A549 (cell line): ENCODE measurements around the gene KIAA0825. TPM values are rescaled to one million over a fixed set of nuclear protein-coding genes. Genes with fewer than 3 reads are reported as not detected.

ENCODE experiments used
- ATAC-seq, 2 experiments: fragments of 200-7000 bp in 1 of 2; fragments of >200 bp in 1 of 2; cut with Nextera tagmentation in 1 of 2; cut with Tn5 transposase in 1 of 2; 3 replicates each; pipeline versions ENCODE4 v1.8.0 to v1.9.1; 2018 to 2020; ENCODE audit warnings: mild to moderate bottlenecking in 1 of 2, moderate library complexity in 1 of 2
- CTCF ChIA-PET: fragments of 300-600 bp; sonication (Branson Sonifier 250); formaldehyde crosslinking; extraction: SDS; loops from one replicate; lab custom pipeline; 2021; ENCODE audit warnings: antibody characterized with exemption, inconsistent platforms; lab: Yijun Ruan, JAX
- POLR2A ChIA-PET: fragments of 350-600 bp; formaldehyde crosslinking; extraction: SDS; loops from one replicate; lab custom pipeline; 2021; ENCODE audit warnings: antibody characterized with exemption, inconsistent platforms; lab: Yijun Ruan, JAX
- DNase-seq, 2 experiments: peaks; one replicate each; pipeline versions ENCODE4 v3.0.0 to v3.0.0-alpha.2; 2011 to 2016; ENCODE audit warnings: low read depth in 1 of 2, low spot score in 1 of 2
- FAIRE-seq: peaks from 2 replicates; lab custom pipeline; 2011; peaks lifted over from hg19 to GRCh38; lab: Jason Lieb, UNC
- H3K27ac ChIP-seq, 2 experiments: fragments of >200 bp; sonication (Bioruptor Twin); formaldehyde crosslinking; 3 replicates each; pipeline ENCODE4 v1.5.1; 2016 to 2017
- H3K4me1 ChIP-seq: fragments of >200 bp; sonication (Bioruptor Twin); formaldehyde crosslinking; 3 replicates; pipeline ENCODE4 v1.6.1; 2016
- H3K4me2 ChIP-seq: fragments of >200 bp; sonication (Bioruptor Twin); formaldehyde crosslinking; 3 replicates; pipeline ENCODE4 v1.6.1; 2016
- H3K4me3 ChIP-seq: fragments of >200 bp; sonication (Bioruptor Twin); formaldehyde crosslinking; 3 replicates; pipeline ENCODE4 v1.5.1; 2016
- H3K9me3 ChIP-seq: fragments of >200 bp; sonication (Bioruptor Twin); formaldehyde crosslinking; 3 replicates; pipeline ENCODE4 v1.6.1; 2016
- CBX2 ChIP-seq: fragments of 200-600 bp; sonication (generic); IDR thresholded peaks from 2 replicates; pipeline ENCODE4 v1.6.1; 2016; ENCODE audit warnings: low read depth, mild to moderate bottlenecking, borderline replicate concordance
- CBX8 ChIP-seq: fragments of 200-600 bp; sonication (generic); IDR thresholded peaks from 2 replicates; pipeline ENCODE4 v1.6.1; 2016
- CHD4 ChIP-seq: fragments of 200-600 bp; sonication (generic); IDR thresholded peaks from 2 replicates; pipeline ENCODE4 v1.6.1; 2016; ENCODE audit warnings: antibody characterized with exemption, mild to moderate bottlenecking, borderline replicate concordance
- EHMT2 ChIP-seq: fragments of 200-600 bp; sonication (generic); IDR thresholded peaks from 2 replicates; pipeline ENCODE4 v1.6.1; 2016; ENCODE audit warnings: antibody characterized with exemption, low read depth, mild to moderate bottlenecking, moderate library complexity
- FOSB ChIP-seq: fragments of 250-450 bp; sonication (Bioruptor Pico); IDR thresholded peaks from 2 replicates; pipeline ENCODE4 v1.5.0; 2020; ENCODE audit warnings: mild to moderate bottlenecking, moderate library complexity
- FOSL2 ChIP-seq, 2 experiments: fragments of 450-650 bp in 1 of 2; fragments of >200 bp in 1 of 2; sonication (Bioruptor Twin) in 1 of 2; formaldehyde crosslinking; IDR thresholded peaks; 2 replicates each; pipeline versions ENCODE4 v1.5.0 to v1.6.1; 2016 to 2020; ENCODE audit warnings: mild to moderate bottlenecking in 1 of 2, moderate library complexity in 1 of 2
- FOXS1 ChIP-seq: fragments of 250-450 bp; sonication (Bioruptor Pico); IDR thresholded peaks from 2 replicates; pipeline ENCODE4 v1.5.0; 2020; ENCODE audit warnings: mild to moderate bottlenecking, moderate library complexity
- HDAC2 ChIP-seq: fragments of 200-600 bp; sonication (generic); IDR thresholded peaks from 2 replicates; pipeline ENCODE4 v1.6.1; 2016
- HEYL ChIP-seq: fragments of 250-450 bp; sonication (Bioruptor Pico); IDR thresholded peaks from 2 replicates; pipeline ENCODE4 v1.8.0; 2021; ENCODE audit warnings: mild to moderate bottlenecking, moderate library complexity
- HOXA7 ChIP-seq: fragments of 250-450 bp; sonication (Bioruptor Pico); IDR thresholded peaks from 2 replicates; pipeline ENCODE4 v1.5.0; 2020; ENCODE audit warnings: mild to moderate bottlenecking, moderate library complexity
- KDM1A ChIP-seq: fragments of 200-600 bp; sonication (generic); IDR thresholded peaks from 2 replicates; pipeline ENCODE4 v1.6.1; 2016; ENCODE audit warnings: low read depth, mild to moderate bottlenecking
- MAFK ChIP-seq: fragments of 450-650 bp; IDR thresholded peaks from 2 replicates; pipeline ENCODE4 v1.6.1; 2014; ENCODE audit not compliant: partially characterized antibody
- MAZ ChIP-seq: fragments of 150-350 bp; IDR thresholded peaks from 2 replicates; pipeline ENCODE4 v1.6.1; 2014; ENCODE audit warnings: antibody characterized with exemption, low read depth, low read length, borderline replicate concordance
- NPAS2 ChIP-seq: fragments of 250-450 bp; sonication (Bioruptor Pico); IDR thresholded peaks from 2 replicates; pipeline ENCODE4 v1.8.0; 2022; ENCODE audit warnings: mild to moderate bottlenecking, moderate library complexity, borderline replicate concordance
- NR3C1 ChIP-seq: fragments of >200 bp; sonication (Bioruptor Twin); formaldehyde crosslinking; IDR thresholded peaks from 3 replicates; pipeline ENCODE4 v1.6.1; 2017
- PHF8 ChIP-seq: fragments of 200-600 bp; sonication (generic); IDR thresholded peaks from 2 replicates; pipeline ENCODE4 v1.6.1; 2016; ENCODE audit warnings: low read depth, mild to moderate bottlenecking, antibody characterized with exemption, moderate library complexity, borderline replicate concordance
- POLR2A ChIP-seq: IDR thresholded peaks from 2 replicates; pipeline ENCODE4 v1.6.1; 2012; ENCODE audit warnings: mild to moderate bottlenecking, low read length
- POLR2AphosphoS2 ChIP-seq: conservative IDR thresholded peaks from 2 replicates; pipeline ENCODE4 v1.6.1; 2012; ENCODE audit warnings: low read length, improper control_type of control experiment, inconsistent platforms
- RAD21 ChIP-seq, 2 experiments: fragments of >200 bp in 1 of 2; sonication (Bioruptor Twin) in 1 of 2; formaldehyde crosslinking in 1 of 2; IDR thresholded peaks in 1 of 2; conservative IDR thresholded peaks in 1 of 2; 2 replicates in 1 of 2; 3 replicates in 1 of 2; pipeline ENCODE4 v1.6.1; 2012 to 2018; ENCODE audit warnings: inconsistent platforms in 1 of 2
- SMC3 ChIP-seq: fragments of >200 bp; sonication (Bioruptor Twin); formaldehyde crosslinking; IDR thresholded peaks from 3 replicates; pipeline ENCODE4 v1.6.1; 2018; ENCODE audit warnings: inconsistent platforms
- ZFP36 ChIP-seq: fragments of 450-650 bp; IDR thresholded peaks from 2 replicates; pipeline ENCODE4 v1.6.1; 2014; ENCODE audit warnings: borderline replicate concordance; ENCODE audit not compliant: partially characterized antibody
- ZNF302 ChIP-seq: fragments of 250-450 bp; sonication (Bioruptor Pico); IDR thresholded peaks from 2 replicates; pipeline ENCODE4 v1.9.0; 2021; ENCODE audit warnings: inconsistent platforms, mild to moderate bottlenecking, moderate library complexity
- WGBS: methylation state at CpG from one replicate; pipeline ENCODE4 v1.1.6; 2017; ENCODE audit errors: missing lambda C conversion rate; 5-methylcytosine and 5-hydroxymethylcytosine counted together
- polyA plus RNA-seq, 4 experiments: library from polyadenylated mRNA; depleted of rRNA in 3 of 4; stranded (reverse); fragments of >200 nt; fragmentation: RNase III in 1 of 4; extraction: RNeasy Plus Mini Kit Qiagen cat#74134 plus additional on column Dnase treatment in 1 of 4; gene quantifications; 2 replicates in 3 of 4; 3 replicates in 1 of 4; pipeline ENCODE4 v1.2.3, GENCODE V29; 2011 to 2017
- TF ChIP-seq, protein P1 (sequence below): fragments of >200 bp; sonication (Bioruptor Twin); formaldehyde crosslinking; IDR thresholded peaks from 2 replicates; pipeline ENCODE4 v1.6.1; 2016
- TF ChIP-seq, protein P2 (sequence below): fragments of 450-650 bp; IDR thresholded peaks from 2 replicates; pipeline ENCODE4 v1.6.1; 2014; ENCODE audit warnings: antibody characterized with exemption
- TF ChIP-seq, protein P3 (sequence below): fragments of >200 bp; sonication (Bioruptor Twin); formaldehyde crosslinking; IDR thresholded peaks from 3 replicates; pipeline ENCODE4 v1.6.1; 2016
- TF ChIP-seq, protein P4 (sequence below): fragments of >200 bp; sonication (Bioruptor Twin); formaldehyde crosslinking; IDR thresholded peaks from 3 replicates; pipeline ENCODE4 v1.5.1; 2016
- TF ChIP-seq, protein P5 (sequence below): IDR thresholded peaks from 2 replicates; pipeline ENCODE4 v1.6.1; 2012; ENCODE audit warnings: low read depth, borderline replicate concordance

KIAA0825 gene
- polyA plus RNA-seq, 2 of the 4 experiments (the other 2 are of a cell fraction): 0.57 to 0.80 TPM

DNA sequence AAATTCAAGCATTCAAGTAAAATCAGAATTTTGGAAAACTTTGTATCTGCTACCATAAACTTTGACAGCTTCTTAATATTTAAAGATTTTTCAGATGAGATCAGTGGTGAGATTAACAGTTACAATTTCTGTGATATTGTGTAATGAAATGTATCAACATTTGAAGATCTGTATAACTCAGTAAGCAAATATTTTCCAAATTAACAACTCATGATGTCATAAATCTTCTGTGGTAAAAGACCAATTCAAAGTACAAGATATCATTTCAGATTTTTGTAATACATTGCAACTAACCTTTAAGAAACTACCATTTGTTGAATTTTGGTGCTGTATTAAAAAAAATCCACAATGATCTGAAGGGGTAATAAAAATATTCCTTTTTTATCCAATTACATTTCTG is 352.2 kb downstream of the KIAA0825 start:
- FAIRE-seq (peak; percentile 7), DNase-seq (no peak), ATAC-seq (no peak)
- ChIA-PET POLR2A (no interaction called here), CTCF (no interaction called here)
- TF ChIP-seq, protein P1, sequence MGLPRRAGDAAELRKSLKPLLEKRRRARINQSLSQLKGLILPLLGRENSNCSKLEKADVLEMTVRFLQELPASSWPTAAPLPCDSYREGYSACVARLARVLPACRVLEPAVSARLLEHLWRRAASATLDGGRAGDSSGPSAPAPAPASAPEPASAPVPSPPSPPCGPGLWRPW: no peak
- TF ChIP-seq FOSL2 (IDR thresholded peaks at IDR 0.05) (no peak), FOSL2 (CRISPR knock-in tag; IDR thresholded peaks at IDR 0.05) (no peak), SMC3 (no peak), KDM1A (no peak), MAFK (no peak), CBX2 (no peak), POLR2A (no peak), CHD4 (no peak), FOXS1 (no peak)
- TF ChIP-seq, protein P2, sequence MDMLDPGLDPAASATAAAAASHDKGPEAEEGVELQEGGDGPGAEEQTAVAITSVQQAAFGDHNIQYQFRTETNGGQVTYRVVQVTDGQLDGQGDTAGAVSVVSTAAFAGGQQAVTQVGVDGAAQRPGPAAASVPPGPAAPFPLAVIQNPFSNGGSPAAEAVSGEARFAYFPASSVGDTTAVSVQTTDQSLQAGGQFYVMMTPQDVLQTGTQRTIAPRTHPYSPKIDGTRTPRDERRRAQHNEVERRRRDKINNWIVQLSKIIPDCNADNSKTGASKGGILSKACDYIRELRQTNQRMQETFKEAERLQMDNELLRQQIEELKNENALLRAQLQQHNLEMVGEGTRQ: no peak
- TF ChIP-seq, protein P3, sequence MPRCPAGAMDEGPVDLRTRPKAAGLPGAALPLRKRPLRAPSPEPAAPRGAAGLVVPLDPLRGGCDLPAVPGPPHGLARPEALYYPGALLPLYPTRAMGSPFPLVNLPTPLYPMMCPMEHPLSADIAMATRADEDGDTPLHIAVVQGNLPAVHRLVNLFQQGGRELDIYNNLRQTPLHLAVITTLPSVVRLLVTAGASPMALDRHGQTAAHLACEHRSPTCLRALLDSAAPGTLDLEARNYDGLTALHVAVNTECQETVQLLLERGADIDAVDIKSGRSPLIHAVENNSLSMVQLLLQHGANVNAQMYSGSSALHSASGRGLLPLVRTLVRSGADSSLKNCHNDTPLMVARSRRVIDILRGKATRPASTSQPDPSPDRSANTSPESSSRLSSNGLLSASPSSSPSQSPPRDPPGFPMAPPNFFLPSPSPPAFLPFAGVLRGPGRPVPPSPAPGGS: no peak
- TF ChIP-seq, protein P4, sequence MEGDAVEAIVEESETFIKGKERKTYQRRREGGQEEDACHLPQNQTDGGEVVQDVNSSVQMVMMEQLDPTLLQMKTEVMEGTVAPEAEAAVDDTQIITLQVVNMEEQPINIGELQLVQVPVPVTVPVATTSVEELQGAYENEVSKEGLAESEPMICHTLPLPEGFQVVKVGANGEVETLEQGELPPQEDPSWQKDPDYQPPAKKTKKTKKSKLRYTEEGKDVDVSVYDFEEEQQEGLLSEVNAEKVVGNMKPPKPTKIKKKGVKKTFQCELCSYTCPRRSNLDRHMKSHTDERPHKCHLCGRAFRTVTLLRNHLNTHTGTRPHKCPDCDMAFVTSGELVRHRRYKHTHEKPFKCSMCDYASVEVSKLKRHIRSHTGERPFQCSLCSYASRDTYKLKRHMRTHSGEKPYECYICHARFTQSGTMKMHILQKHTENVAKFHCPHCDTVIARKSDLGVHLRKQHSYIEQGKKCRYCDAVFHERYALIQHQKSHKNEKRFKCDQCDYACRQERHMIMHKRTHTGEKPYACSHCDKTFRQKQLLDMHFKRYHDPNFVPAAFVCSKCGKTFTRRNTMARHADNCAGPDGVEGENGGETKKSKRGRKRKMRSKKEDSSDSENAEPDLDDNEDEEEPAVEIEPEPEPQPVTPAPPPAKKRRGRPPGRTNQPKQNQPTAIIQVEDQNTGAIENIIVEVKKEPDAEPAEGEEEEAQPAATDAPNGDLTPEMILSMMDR: no peak
- no peaks in the 10 kb centered on the region for H3K4me1 ChIP-seq
- H3K9me3 ChIP-seq: peaks cover 4% of the 10 kb centered on the region; the same call in 1 of the 3 replicates
- no peak overlapping the region for H3K4me2 ChIP-seq
- no peak overlapping the region for H3K4me3 ChIP-seq
- H3K27ac ChIP-seq: no peak overlapping the region

DNA sequence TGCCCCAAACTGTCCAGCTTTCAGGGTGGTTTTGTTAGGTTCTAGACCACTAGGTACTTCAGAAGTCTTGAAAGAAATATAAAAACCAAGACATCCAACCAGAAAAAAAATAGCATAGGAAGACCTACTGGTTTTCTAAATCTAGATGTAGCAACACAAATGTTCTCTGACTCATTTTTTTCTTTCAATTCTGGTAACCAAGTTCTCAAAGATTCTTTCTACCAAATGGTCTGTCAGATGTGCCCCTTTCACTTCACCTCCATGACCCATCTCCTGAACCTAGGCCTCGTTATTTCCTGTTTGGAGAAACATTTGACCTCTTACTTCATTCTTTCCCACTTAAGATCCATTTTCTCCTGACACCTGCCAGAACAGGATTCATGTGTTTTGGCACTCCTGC is 355.3 kb downstream of the KIAA0825 start:
- WGBS: 3% methylated on average over 1 of the region's 1 CpG
- TF ChIP-seq HDAC2: no peak
- TF ChIP-seq, all 56 proteins: peak for 0
- no peaks in the 10 kb centered on the region for H3K4me1 ChIP-seq
- H3K9me3 ChIP-seq: no peaks in the 10 kb centered on the region; the same call in 2 of the 3 replicates
- H3K4me3 ChIP-seq: no peak overlapping the region
- no peak overlapping the region for H3K4me2 ChIP-seq
- ATAC-seq: no peak
- no peak for DNase-seq
- ChIA-PET POLR2A (no interaction called here), CTCF (no interaction called here)
- FAIRE-seq: no peak
- H3K27ac ChIP-seq: no peak overlapping the region

DNA sequence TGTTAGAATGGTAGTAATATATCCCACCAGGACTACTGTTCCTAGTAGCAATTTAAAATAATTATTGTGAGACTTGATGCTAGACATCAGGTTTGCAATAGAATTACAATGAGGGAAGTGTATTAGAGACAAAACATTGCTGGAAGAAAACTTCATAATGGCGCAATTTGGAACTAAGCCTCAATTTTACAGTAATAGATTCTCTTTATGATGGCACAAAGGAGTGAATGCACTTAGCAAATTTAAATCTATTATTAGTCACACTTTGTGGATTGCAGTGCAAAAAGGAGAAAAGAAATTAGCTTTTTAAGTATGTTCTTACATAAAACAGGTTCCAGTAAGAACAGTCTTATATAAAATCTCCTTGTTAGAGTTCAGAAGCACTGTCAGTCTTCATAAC is 358.3 kb downstream of the KIAA0825 start:
- TF ChIP-seq ZFP36: no peak
- no peak for TF ChIP-seq NR3C1
- no peak for TF ChIP-seq EHMT2
- TF ChIP-seq NPAS2: no peak
- FAIRE-seq: no peak
- H3K4me2 ChIP-seq: no peak overlapping the region
- no peak for ATAC-seq
- POLR2A ChIA-PET: no interaction called here
- no peaks in the 10 kb centered on the region for H3K9me3 ChIP-seq
- DNase-seq: no peak
- H3K4me3 ChIP-seq: no peak overlapping the region
- CTCF ChIA-PET: no interaction called here
- H3K27ac ChIP-seq: no peak overlapping the region
- no peaks in the 10 kb centered on the region for H3K4me1 ChIP-seq
- WGBS: 91% methylated on average over 1 of the region's 1 CpG

DNA sequence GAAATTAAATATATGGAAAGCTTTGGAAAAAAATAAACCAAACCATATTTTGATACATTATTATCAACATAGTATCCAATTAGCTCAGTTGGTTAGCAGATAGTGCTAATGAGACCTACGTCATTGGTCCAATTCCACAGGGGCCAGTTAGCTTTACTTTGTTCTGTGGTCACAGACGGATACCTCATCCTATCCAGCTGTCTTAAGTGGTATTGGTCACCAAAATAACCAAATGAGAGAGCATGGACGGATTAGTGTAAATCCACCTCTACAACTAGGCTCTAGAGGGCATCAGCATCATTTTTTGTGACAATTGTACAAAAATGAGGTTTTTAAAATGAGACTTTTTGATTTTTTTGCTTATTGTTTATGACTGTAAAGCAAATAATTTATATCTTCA is 364.2 kb downstream of the KIAA0825 start:
- CTCF ChIA-PET: interaction anchor here (0.7 kb wide), 1 partner anchor 12 kb away, joined by 3 read pairs; no protein-coding TSS in a partner anchor
- 35% methylated on average over 3 of the region's 3 CpGs for WGBS
- no peak for FAIRE-seq
- no peak for TF ChIP-seq POLR2A
- no peak for TF ChIP-seq MAZ
- no peak for TF ChIP-seq HOXA7 (CRISPR knock-in tag)
- TF ChIP-seq FOSL2 (IDR thresholded peaks at IDR 0.05): no peak
- TF ChIP-seq FOSL2 (CRISPR knock-in tag; IDR thresholded peaks at IDR 0.05): no peak
- TF ChIP-seq PHF8: no peak
- TF ChIP-seq, protein P5, sequence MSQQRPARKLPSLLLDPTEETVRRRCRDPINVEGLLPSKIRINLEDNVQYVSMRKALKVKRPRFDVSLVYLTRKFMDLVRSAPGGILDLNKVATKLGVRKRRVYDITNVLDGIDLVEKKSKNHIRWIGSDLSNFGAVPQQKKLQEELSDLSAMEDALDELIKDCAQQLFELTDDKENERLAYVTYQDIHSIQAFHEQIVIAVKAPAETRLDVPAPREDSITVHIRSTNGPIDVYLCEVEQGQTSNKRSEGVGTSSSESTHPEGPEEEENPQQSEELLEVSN: no peak
- TF ChIP-seq CBX8: no peak
- TF ChIP-seq HEYL (CRISPR knock-in tag): no peak
- TF ChIP-seq, protein P2: no peak
- no peak for TF ChIP-seq NR3C1
- no peak for TF ChIP-seq ZNF302 (CRISPR knock-in tag)
- TF ChIP-seq POLR2AphosphoS2: no peak
- TF ChIP-seq RAD21 (conservative IDR thresholded peaks at IDR 0.05 in 1 of 2, IDR thresholded peaks at IDR 0.05 in 1 of 2): no peak
- TF ChIP-seq FOSB (CRISPR knock-in tag): no peak

More for the DNA sequence above, 364.2 kb downstream of the KIAA0825 start:
- Histone ChIP-seq H3K4me1 (no peaks in the 10 kb centered on the region), H3K4me2 (no peak overlapping the region), H3K4me3 (no peak overlapping the region), H3K9me3 (no peaks in the 10 kb centered on the region), H3K27ac (no peak overlapping the region)
- DNase-seq: no peak
- POLR2A ChIA-PET: no interaction called here
- no peak for ATAC-seq
